ENCODE results near the gene CSMD2.
"Not testable (repeated sequence)": the region's sequence is repeated elsewhere in the genome, so short reads cannot be mapped to it uniquely, and the experiment has no call there.

CSMD2 gene

GRCh38 chr1:33515112-33515511, 649.9 kb downstream of the CSMD2 start:
- H3K4me3 ChIP-seq (ENCODE audit: low read length, poor library complexity, severe bottlenecking): no peak overlapping the region
- no peak overlapping the region for H2AFZ ChIP-seq (ENCODE audit: low read length)
- no peaks in the 10 kb centered on the region for H3K9me3 ChIP-seq (ENCODE audit: insufficient read depth, low read depth, low read length)
- H3K4me2 ChIP-seq (ENCODE audit: low read depth, low read length, poor library complexity, severe bottlenecking): no peak overlapping the region
- no peaks in the 10 kb centered on the region for H3K79me2 ChIP-seq (ENCODE audit: insufficient read depth, low read length)
- no peaks in the 10 kb centered on the region for H3F3A ChIP-seq (ENCODE audit: low read depth)
- TF ChIP-seq CTCF (conservative IDR thresholded peaks at IDR 0.05; ENCODE audit: low read length) (no peak), EZH2phosphoT487 (IDR thresholded peaks at IDR 0.05; ENCODE audit: borderline replicate concordance) (no peak)
- H3K4me1 ChIP-seq (ENCODE audit: insufficient read depth, low read length, poor library complexity, severe bottlenecking): no peaks in the 10 kb centered on the region
- no peaks in the 10 kb centered on the region for H4K20me1 ChIP-seq (ENCODE audit: insufficient read depth, low read length, poor library complexity, severe bottlenecking)
- no peak overlapping the region for H3K9ac ChIP-seq (ENCODE audit: low read depth, low read length, poor library complexity, severe bottlenecking)
- no peaks in the 10 kb centered on the region for H3K9me2 ChIP-seq (replicated peaks; ENCODE audit: low read depth, low read length)
- H3K36me3 ChIP-seq (ENCODE audit: insufficient read depth, low read length): no peaks in the 10 kb centered on the region
- H3K27me3 ChIP-seq (ENCODE audit: insufficient read depth, low read length, poor library complexity, severe bottlenecking): no peaks in the 10 kb centered on the region

- Histone ChIP-seq H3K9me2 (replicated peaks; ENCODE audit: low read depth, low read length) (no peaks in the 10 kb centered on the region), H3K4me3 (ENCODE audit: low read length, poor library complexity, severe bottlenecking) (no peak overlapping the region), H3K79me2 (ENCODE audit: insufficient read depth, low read length) (no peaks in the 10 kb centered on the region), H3K36me3 (ENCODE audit: insufficient read depth, low read length) (no peaks in the 10 kb centered on the region), H3K9me3 (ENCODE audit: insufficient read depth, low read depth, low read length) (no peaks in the 10 kb centered on the region), H3K4me2 (ENCODE audit: low read depth, low read length, poor library complexity, severe bottlenecking) (no peak overlapping the region), H3K9ac (ENCODE audit: low read depth, low read length, poor library complexity, severe bottlenecking) (no peak overlapping the region), H2AFZ (ENCODE audit: low read length) (no peak overlapping the region), H4K20me1 (ENCODE audit: insufficient read depth, low read length, poor library complexity, severe bottlenecking) (no peaks in the 10 kb centered on the region), H3K27me3 (ENCODE audit: insufficient read depth, low read length, poor library complexity, severe bottlenecking) (no peaks in the 10 kb centered on the region), H3F3A (ENCODE audit: low read depth) (no peaks in the 10 kb centered on the region), H3K4me1 (ENCODE audit: insufficient read depth, low read length, poor library complexity, severe bottlenecking) (no peaks in the 10 kb centered on the region)
- TF ChIP-seq EZH2phosphoT487 (IDR thresholded peaks at IDR 0.05; ENCODE audit: borderline replicate concordance): no peak
- no peak for TF ChIP-seq CTCF (conservative IDR thresholded peaks at IDR 0.05; ENCODE audit: low read length)
These were observed 652.6 kb downstream of the CSMD2 start for GRCh38 chr1:33512226-33513011.

DNA sequence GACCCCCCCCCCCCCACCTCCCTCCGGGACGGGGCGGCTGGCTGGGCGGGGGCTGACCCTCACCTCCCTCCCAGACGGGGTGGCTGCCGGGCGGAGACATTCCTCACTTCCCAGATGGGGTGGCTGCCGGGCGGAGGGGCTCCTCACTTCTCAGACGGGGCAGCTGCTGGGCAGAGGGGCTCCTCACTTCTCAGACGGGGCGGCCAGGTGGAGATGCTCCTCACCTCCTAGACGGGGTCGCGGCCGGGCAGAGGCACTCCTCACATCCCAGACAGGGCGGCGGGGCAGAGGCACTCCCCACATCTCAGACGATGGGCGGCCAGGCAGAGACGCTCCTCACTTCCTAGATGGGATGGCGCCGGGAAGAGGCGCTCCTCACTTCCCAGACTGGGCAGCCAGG, 655.8 kb downstream of the CSMD2 start:
- H3K36me3 ChIP-seq (ENCODE audit: insufficient read depth, low read length); H4K20me1 ChIP-seq (ENCODE audit: insufficient read depth, low read length, poor library complexity, severe bottlenecking); H3K79me2 ChIP-seq (ENCODE audit: insufficient read depth, low read length); H3K9me2 ChIP-seq (replicated peaks; ENCODE audit: low read depth, low read length); H3K4me3 ChIP-seq (ENCODE audit: low read length, poor library complexity, severe bottlenecking); H3K9me3 ChIP-seq (ENCODE audit: insufficient read depth, low read depth, low read length); H3K9ac ChIP-seq (ENCODE audit: low read depth, low read length, poor library complexity, severe bottlenecking); H3K4me2 ChIP-seq (ENCODE audit: low read depth, low read length, poor library complexity, severe bottlenecking); H3K4me1 ChIP-seq (ENCODE audit: insufficient read depth, low read length, poor library complexity, severe bottlenecking); H2AFZ ChIP-seq (ENCODE audit: low read length); H3K27me3 ChIP-seq (ENCODE audit: insufficient read depth, low read length, poor library complexity, severe bottlenecking); H3F3A ChIP-seq (ENCODE audit: low read depth): not testable (repeated sequence)

- H3K9ac ChIP-seq (ENCODE audit: low read depth, low read length, poor library complexity, severe bottlenecking): no peak overlapping the region
- no peak overlapping the region for H2AFZ ChIP-seq (ENCODE audit: low read length)
- no peak overlapping the region for H3K4me3 ChIP-seq (ENCODE audit: low read length, poor library complexity, severe bottlenecking)
- H3K4me1 ChIP-seq (ENCODE audit: insufficient read depth, low read length, poor library complexity, severe bottlenecking): no peaks in the 10 kb centered on the region
- H4K20me1 ChIP-seq (ENCODE audit: insufficient read depth, low read length, poor library complexity, severe bottlenecking): no peaks in the 10 kb centered on the region
- no peaks in the 10 kb centered on the region for H3K9me2 ChIP-seq (replicated peaks; ENCODE audit: low read depth, low read length)
- no peaks in the 10 kb centered on the region for H3K79me2 ChIP-seq (ENCODE audit: insufficient read depth, low read length)
- no peaks in the 10 kb centered on the region for H3K27me3 ChIP-seq (ENCODE audit: insufficient read depth, low read length, poor library complexity, severe bottlenecking)
- TF ChIP-seq CTCF (conservative IDR thresholded peaks at IDR 0.05; ENCODE audit: low read length) (no peak), EZH2phosphoT487 (IDR thresholded peaks at IDR 0.05; ENCODE audit: borderline replicate concordance) (no peak)
- no peaks in the 10 kb centered on the region for H3K36me3 ChIP-seq (ENCODE audit: insufficient read depth, low read length)
- no peak overlapping the region for H3K4me2 ChIP-seq (ENCODE audit: low read depth, low read length, poor library complexity, severe bottlenecking)
- H3F3A ChIP-seq (ENCODE audit: low read depth): no peaks in the 10 kb centered on the region
- H3K9me3 ChIP-seq (ENCODE audit: insufficient read depth, low read depth, low read length): no peaks in the 10 kb centered on the region
These were observed 656.9 kb downstream of the CSMD2 start for GRCh38 chr1:33508151-33508550.
